A549 (cell line): Measurements from ENCODE around the gene NMNAT2.

Experiments used
- POLR2A ChIP-seq: IDR thresholded peaks from 2 replicates; pipeline ENCODE4 v1.6.1; 2012; ENCODE audit warnings: mild to moderate bottlenecking, low read length
- TF ChIP-seq, protein P1 (sequence below): fragments of 150-350 bp; IDR thresholded peaks from 2 replicates; pipeline ENCODE4 v1.6.1; 2014; ENCODE audit warnings: low read depth, mild to moderate bottlenecking, low read length

DNA sequence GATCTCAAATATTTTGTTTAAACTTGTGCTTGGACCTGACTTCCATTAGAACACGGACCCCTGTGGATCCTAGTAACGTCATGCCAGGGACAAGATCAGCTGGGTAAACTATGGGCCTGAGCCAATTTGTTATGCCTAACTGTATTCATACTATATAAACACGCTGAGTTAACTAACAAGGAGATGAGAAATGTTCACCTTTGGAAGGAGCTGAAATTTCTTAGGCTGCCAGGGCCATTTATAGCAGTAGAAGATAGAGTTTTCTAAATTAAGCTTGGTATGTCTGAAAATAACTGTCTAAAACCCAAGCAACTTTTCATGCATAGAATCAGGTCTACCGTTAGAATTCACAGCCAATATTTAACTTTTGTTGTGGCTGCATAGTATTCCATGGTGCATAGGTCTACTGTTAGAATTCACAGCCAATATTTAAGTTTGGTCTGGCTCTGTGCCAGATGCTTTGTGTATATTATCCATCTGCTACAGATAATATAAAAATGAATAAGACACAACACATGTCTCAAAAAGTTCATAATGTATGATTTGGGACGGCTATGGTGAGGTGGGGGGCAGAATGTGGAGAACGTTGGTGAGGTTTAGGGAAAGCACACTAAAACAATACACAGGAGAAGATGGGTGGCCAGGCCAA, 61.5 kb downstream of the NMNAT2 start:
- no peak for TF ChIP-seq POLR2A
- TF ChIP-seq, protein P1, sequence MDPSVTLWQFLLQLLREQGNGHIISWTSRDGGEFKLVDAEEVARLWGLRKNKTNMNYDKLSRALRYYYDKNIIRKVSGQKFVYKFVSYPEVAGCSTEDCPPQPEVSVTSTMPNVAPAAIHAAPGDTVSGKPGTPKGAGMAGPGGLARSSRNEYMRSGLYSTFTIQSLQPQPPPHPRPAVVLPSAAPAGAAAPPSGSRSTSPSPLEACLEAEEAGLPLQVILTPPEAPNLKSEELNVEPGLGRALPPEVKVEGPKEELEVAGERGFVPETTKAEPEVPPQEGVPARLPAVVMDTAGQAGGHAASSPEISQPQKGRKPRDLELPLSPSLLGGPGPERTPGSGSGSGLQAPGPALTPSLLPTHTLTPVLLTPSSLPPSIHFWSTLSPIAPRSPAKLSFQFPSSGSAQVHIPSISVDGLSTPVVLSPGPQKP, result no peak
